ENCODE measurements around the gene GALNT12.

GALNT12 gene

GRCh38 chr9:98819231-98819630 lies 11.8 kb downstream of the GALNT12 start:
- no peak overlapping the region for H3K27ac ChIP-seq (ENCODE audit: low read depth, low read length, severe bottlenecking)
- 86 to 89% methylated on average over 1 to 2 of the region's 3 CpGs for whole genome bisulfite sequencing, 2 experiments (ENCODE audit: insufficient coverage in 2 of 2)
- no peaks in the 10 kb centered on the region for H3K36me3 ChIP-seq (ENCODE audit: control insufficient read depth, insufficient read depth, low read length)
- H3K9me3 ChIP-seq (ENCODE audit: control insufficient read depth, low read length) = no peaks in the 10 kb centered on the region
- H3K4me1 ChIP-seq (ENCODE audit: control insufficient read depth, insufficient read depth, low read length, poor library complexity, severe bottlenecking) = no peaks in the 10 kb centered on the region
- no peak overlapping the region for H3K4me3 ChIP-seq (ENCODE audit: extremely low read depth, insufficient read depth, low read length, poor library complexity, severe bottlenecking)

GRCh38 chr9:98821831-98822230 lies 14.4 kb downstream of the GALNT12 start:
- WGBS, 2 experiments (ENCODE audit: insufficient coverage in 2 of 2) = 80 to 84% methylated on average over 1 to 2 of the region's 2 CpGs
- H3K4me1 ChIP-seq (ENCODE audit: control insufficient read depth, insufficient read depth, low read length, poor library complexity, severe bottlenecking) = no peaks in the 10 kb centered on the region
- no peak overlapping the region for H3K4me3 ChIP-seq (ENCODE audit: extremely low read depth, insufficient read depth, low read length, poor library complexity, severe bottlenecking)
- H3K9me3 ChIP-seq (ENCODE audit: control insufficient read depth, low read length) = no peaks in the 10 kb centered on the region
- no peaks in the 10 kb centered on the region for H3K36me3 ChIP-seq (ENCODE audit: control insufficient read depth, insufficient read depth, low read length)
- no peak overlapping the region for H3K27ac ChIP-seq (ENCODE audit: low read depth, low read length, severe bottlenecking)

DNA sequence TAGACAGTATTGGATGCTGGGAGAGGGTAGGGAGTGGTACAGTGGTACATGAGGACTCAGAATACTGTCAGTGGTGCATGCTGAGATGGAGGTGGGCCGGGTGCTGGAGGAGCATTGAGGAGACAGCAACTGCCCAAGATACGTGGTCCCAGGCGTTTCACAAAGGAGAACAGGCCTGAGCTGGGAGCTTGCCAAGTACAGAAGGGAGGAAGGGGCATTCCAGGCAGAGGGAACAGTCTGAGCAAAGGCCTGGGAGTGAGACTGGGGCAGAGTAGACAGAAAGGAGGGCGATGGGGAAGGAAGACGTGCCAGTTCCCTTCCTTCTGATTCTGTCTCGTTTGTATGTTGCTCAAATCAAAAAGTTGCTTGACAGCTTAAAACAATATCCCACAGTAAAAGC lies 15.2 kb downstream of the GALNT12 start:
- WGBS, 2 experiments (ENCODE audit: insufficient coverage in 2 of 2) = 89 to 91% methylated on average over 3 to 4 of the region's 6 CpGs
- Histone ChIP-seq H3K4me3 (ENCODE audit: extremely low read depth, insufficient read depth, low read length, poor library complexity, severe bottlenecking) (no peak overlapping the region), H3K4me1 (ENCODE audit: control insufficient read depth, insufficient read depth, low read length, poor library complexity, severe bottlenecking) (no peaks in the 10 kb centered on the region), H3K27ac (ENCODE audit: low read depth, low read length, severe bottlenecking) (no peak overlapping the region), H3K36me3 (ENCODE audit: control insufficient read depth, insufficient read depth, low read length) (no peaks in the 10 kb centered on the region), H3K9me3 (ENCODE audit: control insufficient read depth, low read length) (no peaks in the 10 kb centered on the region)

- H3K4me1 ChIP-seq (ENCODE audit: control insufficient read depth, insufficient read depth, low read length, poor library complexity, severe bottlenecking) = no peaks in the 10 kb centered on the region
- no peaks in the 10 kb centered on the region for H3K9me3 ChIP-seq (ENCODE audit: control insufficient read depth, low read length)
- H3K36me3 ChIP-seq (ENCODE audit: control insufficient read depth, insufficient read depth, low read length) = no peaks in the 10 kb centered on the region
- 83 to 89% methylated on average over 2 to 3 of the region's 3 CpGs for WGBS, 2 experiments (ENCODE audit: insufficient coverage in 2 of 2)
- H3K4me3 ChIP-seq (ENCODE audit: extremely low read depth, insufficient read depth, low read length, poor library complexity, severe bottlenecking) = no peak overlapping the region
- H3K27ac ChIP-seq (ENCODE audit: low read depth, low read length, severe bottlenecking) = no peak overlapping the region
Observed at GRCh38 chr9:98823666-98824334, 16.3 kb downstream of the GALNT12 start.

DNA sequence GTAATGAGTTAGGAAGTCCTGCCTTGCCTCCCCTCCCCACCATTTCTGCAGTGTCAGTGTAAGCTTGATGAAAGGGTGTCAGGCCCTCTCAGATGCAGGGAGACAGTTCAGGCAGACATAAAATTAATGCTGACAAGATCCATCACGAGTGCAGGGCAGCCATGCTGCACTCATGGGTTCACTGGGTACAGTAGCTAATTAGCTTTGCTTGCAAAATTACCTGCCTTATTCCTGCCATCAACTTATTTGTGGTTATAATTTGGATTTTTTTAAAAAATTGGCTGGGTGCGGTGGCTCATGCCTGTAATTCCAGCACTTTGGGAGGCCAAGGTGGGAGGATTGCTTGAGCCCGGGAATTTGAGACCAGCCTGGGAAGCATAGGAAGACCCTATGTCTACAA lies 17.9 kb downstream of the GALNT12 start:
- H3K36me3 ChIP-seq (ENCODE audit: control insufficient read depth, insufficient read depth, low read length) = no peaks in the 10 kb centered on the region
- H3K4me1 ChIP-seq (ENCODE audit: control insufficient read depth, insufficient read depth, low read length, poor library complexity, severe bottlenecking) = no peaks in the 10 kb centered on the region
- 83 to 95% methylated on average over 2 to 3 of the region's 3 CpGs for WGBS, 2 experiments (ENCODE audit: insufficient coverage in 2 of 2)
- no peaks in the 10 kb centered on the region for H3K9me3 ChIP-seq (ENCODE audit: control insufficient read depth, low read length)
- no peak overlapping the region for H3K27ac ChIP-seq (ENCODE audit: low read depth, low read length, severe bottlenecking)
- H3K4me3 ChIP-seq (ENCODE audit: extremely low read depth, insufficient read depth, low read length, poor library complexity, severe bottlenecking) = no peak overlapping the region

DNA sequence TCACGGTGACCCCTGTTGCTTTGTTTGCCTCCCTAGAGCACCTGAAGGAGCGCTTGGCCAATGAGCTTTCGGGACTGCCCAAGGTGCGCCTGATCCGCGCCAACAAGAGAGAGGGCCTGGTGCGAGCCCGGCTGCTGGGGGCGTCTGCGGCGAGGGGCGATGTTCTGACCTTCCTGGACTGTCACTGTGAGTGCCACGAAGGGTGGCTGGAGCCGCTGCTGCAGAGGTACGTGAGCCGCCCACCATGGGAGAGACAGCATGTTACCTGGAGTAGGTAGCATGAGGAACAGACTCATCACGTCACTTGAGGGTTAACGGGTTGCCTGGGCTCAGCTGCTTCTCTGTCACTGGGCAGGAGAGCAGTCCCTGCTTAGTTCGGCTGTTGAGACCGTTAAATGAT lies 19.2 kb downstream of the GALNT12 start:
- WGBS, 2 experiments (ENCODE audit: insufficient coverage in 2 of 2) = 94 to 98% methylated on average over 12 to 18 of the region's 20 CpGs

DNA sequence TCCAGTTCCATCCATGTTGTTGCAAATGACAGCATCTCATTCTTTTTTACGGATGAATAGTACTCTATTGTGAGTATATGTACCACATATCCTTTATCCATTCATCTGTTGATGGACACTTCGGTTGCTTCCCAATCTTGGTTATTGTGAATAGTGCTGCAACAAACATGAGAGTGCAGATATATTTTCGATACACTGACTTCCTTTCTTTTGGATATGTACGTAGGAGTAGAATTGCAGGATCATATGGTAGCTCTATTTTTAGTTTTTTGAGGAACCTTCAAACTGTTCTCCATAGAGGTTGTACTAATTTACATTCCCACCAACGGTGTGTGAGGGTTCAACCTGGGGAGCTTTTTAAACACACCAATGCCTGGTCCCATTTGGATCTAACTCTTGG lies 22.3 kb downstream of the GALNT12 start:
- H3K27ac ChIP-seq (ENCODE audit: low read depth, low read length, severe bottlenecking) = no peak overlapping the region
- H3K4me3 ChIP-seq (ENCODE audit: extremely low read depth, insufficient read depth, low read length, poor library complexity, severe bottlenecking) = no peak overlapping the region
- no peaks in the 10 kb centered on the region for H3K9me3 ChIP-seq (ENCODE audit: control insufficient read depth, low read length)
- WGBS, 2 experiments (ENCODE audit: insufficient coverage in 2 of 2) = 67 to 90% methylated on average over 2 to 3 of the region's 5 CpGs
- H3K36me3 ChIP-seq (ENCODE audit: control insufficient read depth, insufficient read depth, low read length) = no peaks in the 10 kb centered on the region
- no peaks in the 10 kb centered on the region for H3K4me1 ChIP-seq (ENCODE audit: control insufficient read depth, insufficient read depth, low read length, poor library complexity, severe bottlenecking)

More for the DNA sequence above, 19.2 kb downstream of the GALNT12 start:
- Histone ChIP-seq H3K4me1 (ENCODE audit: control insufficient read depth, insufficient read depth, low read length, poor library complexity, severe bottlenecking) (no peaks in the 10 kb centered on the region), H3K9me3 (ENCODE audit: control insufficient read depth, low read length) (no peaks in the 10 kb centered on the region), H3K4me3 (ENCODE audit: extremely low read depth, insufficient read depth, low read length, poor library complexity, severe bottlenecking) (no peak overlapping the region), H3K36me3 (ENCODE audit: control insufficient read depth, insufficient read depth, low read length) (no peaks in the 10 kb centered on the region), H3K27ac (ENCODE audit: low read depth, low read length, severe bottlenecking) (no peak overlapping the region)

GRCh38 chr9:98830554-98830953 lies 23.1 kb downstream of the GALNT12 start:
- Histone ChIP-seq H3K9me3 (ENCODE audit: control insufficient read depth, low read length) (no peaks in the 10 kb centered on the region), H3K4me3 (ENCODE audit: extremely low read depth, insufficient read depth, low read length, poor library complexity, severe bottlenecking) (no peak overlapping the region)
- 96 to 97% methylated on average over 4 to 5 of the region's 5 CpGs for WGBS, 2 experiments (ENCODE audit: insufficient coverage in 2 of 2)

DNA sequence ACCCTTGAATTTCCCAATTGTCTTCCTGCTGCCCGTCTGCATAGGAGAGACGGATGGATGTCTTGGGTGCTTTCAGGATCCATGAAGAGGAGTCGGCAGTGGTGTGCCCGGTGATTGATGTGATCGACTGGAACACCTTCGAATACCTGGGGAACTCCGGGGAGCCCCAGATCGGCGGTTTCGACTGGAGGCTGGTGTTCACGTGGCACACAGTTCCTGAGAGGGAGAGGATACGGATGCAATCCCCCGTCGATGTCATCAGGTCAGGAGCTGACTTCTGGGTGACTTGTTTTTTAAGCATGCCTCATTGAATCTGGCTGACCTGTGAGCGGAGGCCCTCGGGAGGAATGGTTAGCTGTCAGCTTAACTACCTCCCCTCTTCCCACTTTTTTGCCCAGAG lies 24.2 kb downstream of the GALNT12 start:
- Histone ChIP-seq H3K9me3 (ENCODE audit: control insufficient read depth, low read length) (no peaks in the 10 kb centered on the region), H3K27ac (ENCODE audit: low read depth, low read length, severe bottlenecking) (no peak overlapping the region), H3K4me1 (ENCODE audit: control insufficient read depth, insufficient read depth, low read length, poor library complexity, severe bottlenecking) (no peaks in the 10 kb centered on the region), H3K36me3 (ENCODE audit: control insufficient read depth, insufficient read depth, low read length) (no peaks in the 10 kb centered on the region), H3K4me3 (ENCODE audit: extremely low read depth, insufficient read depth, low read length, poor library complexity, severe bottlenecking) (no peak overlapping the region)
- WGBS, 2 experiments (ENCODE audit: insufficient coverage in 2 of 2) = 90 to 92% methylated on average over 13 to 14 of the region's 16 CpGs

More at GRCh38 chr9:98830554-98830953, 23.1 kb downstream of the GALNT12 start:
- Histone ChIP-seq H3K27ac (ENCODE audit: low read depth, low read length, severe bottlenecking) (no peak overlapping the region), H3K4me1 (ENCODE audit: control insufficient read depth, insufficient read depth, low read length, poor library complexity, severe bottlenecking) (no peaks in the 10 kb centered on the region), H3K36me3 (ENCODE audit: control insufficient read depth, insufficient read depth, low read length) (no peaks in the 10 kb centered on the region)

- no peak overlapping the region for H3K27ac ChIP-seq (ENCODE audit: low read depth, low read length, severe bottlenecking)
- no peak overlapping the region for H3K4me3 ChIP-seq (ENCODE audit: extremely low read depth, insufficient read depth, low read length, poor library complexity, severe bottlenecking)
- H3K4me1 ChIP-seq (ENCODE audit: control insufficient read depth, insufficient read depth, low read length, poor library complexity, severe bottlenecking) = no peaks in the 10 kb centered on the region
- 86 to 100% methylated on average over 1 of the region's 1 CpG for WGBS, 2 experiments (ENCODE audit: insufficient coverage in 2 of 2)
- H3K9me3 ChIP-seq (ENCODE audit: control insufficient read depth, low read length) = no peaks in the 10 kb centered on the region
- no peaks in the 10 kb centered on the region for H3K36me3 ChIP-seq (ENCODE audit: control insufficient read depth, insufficient read depth, low read length)
Observed at GRCh38 chr9:98832768-98833089, 25.3 kb downstream of the GALNT12 start.

DNA sequence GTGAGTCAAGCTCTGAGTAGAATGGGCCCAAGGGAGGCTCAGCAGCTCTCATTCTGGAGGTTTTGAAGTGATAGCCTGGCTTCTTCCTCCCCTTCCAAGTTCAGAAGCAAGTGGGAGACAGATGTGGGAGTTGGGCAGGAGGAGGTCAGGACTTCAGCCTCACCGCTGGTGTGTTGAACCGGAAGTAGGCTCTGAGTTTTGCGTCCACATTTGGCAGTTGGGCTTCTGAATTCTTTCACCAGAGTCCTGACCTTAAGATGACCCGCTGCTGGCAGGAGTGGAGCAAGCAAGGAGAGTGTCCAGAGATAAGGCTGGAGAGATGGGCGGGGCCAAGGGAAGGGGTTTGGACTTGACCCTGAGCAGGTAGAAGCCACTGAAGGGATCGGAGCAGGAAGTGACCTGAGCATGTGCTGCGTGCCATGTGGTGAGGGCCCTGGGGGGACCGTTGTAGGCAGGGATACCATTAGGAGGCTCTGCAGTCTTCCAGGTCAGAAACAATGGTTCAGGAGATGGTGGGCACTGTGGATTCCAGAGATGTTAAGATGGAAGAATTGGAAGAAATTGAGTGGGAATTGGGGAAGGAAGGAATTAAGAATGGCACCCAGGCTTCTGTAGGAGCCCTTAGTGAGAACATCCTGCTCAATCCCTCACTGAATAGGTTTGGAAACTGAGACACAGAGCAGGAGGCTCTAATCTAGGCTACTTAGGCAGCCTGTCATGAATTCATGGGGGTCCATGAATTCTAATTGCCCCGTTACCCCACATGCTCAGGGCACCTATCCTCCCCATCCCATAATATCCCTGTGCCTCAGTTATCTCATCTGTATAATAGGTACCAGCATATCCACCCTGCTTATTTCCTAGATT lies 25.9 kb downstream of the GALNT12 start:
- WGBS, 2 experiments (ENCODE audit: insufficient coverage in 2 of 2) = 90 to 95% methylated on average over 9 of the region's 9 CpGs
- Histone ChIP-seq H3K4me1 (ENCODE audit: control insufficient read depth, insufficient read depth, low read length, poor library complexity, severe bottlenecking) (no peaks in the 10 kb centered on the region), H3K36me3 (ENCODE audit: control insufficient read depth, insufficient read depth, low read length) (no peaks in the 10 kb centered on the region), H3K9me3 (ENCODE audit: control insufficient read depth, low read length) (no peaks in the 10 kb centered on the region), H3K4me3 (ENCODE audit: extremely low read depth, insufficient read depth, low read length, poor library complexity, severe bottlenecking) (no peak overlapping the region), H3K27ac (ENCODE audit: low read depth, low read length, severe bottlenecking) (no peak overlapping the region)
